ENCODE data around the gene VEGFA. TPM values are rescaled to one million over a fixed set of nuclear protein-coding genes. Genes with fewer than 3 reads are reported as not detected.
A peak's percentile ranks its signal among the peaks of the same experiment; 100 is the strongest.

VEGFA gene
- total RNA-seq, 1 donor from 2014 or later = 261 TPM

DNA sequence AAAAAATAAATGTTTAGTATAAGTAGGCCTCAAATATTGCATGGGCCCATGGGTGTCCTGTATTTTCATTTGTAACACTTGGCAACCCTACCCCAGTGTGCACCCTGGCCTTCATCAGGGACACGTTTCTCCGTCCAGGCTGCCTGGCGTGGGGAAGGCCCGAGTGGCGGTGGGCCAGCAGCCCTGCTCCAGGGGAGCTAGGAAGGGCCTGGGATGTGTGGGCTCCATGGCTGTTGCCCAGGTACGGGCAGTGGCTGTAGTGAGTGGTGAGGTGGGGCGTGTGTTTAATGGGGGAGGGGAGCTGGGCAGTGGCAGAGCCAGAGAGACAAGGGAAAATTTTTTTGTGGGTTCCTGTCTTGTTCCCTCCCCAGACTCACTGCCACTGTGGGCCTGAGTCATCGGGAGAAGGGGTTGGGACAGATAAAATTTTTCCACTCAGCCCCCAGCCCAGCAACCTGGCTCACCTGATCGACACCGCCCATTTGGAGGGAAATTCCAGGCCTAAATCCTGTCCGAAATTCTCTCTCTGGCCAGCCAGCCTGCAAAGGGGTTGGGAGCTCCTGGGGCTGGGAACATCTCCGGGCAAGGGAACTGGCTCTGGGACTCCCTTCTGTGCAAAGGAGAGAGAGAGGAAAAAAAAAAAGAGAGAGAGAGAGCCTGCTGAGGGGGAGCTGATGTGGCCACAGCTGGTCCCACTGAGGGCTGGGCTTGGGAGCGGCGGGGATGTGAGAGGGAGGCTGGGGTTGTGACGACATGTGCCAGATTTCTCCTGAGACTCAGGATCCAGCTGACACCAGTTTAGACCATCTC is 32.5 kb upstream of the VEGFA start:
- DNase-seq (peak; percentile 82), ATAC-seq (peak; percentile 94)
- intact Hi-C loops (cut with micrococcal nuclease) = no loop called here

DNA sequence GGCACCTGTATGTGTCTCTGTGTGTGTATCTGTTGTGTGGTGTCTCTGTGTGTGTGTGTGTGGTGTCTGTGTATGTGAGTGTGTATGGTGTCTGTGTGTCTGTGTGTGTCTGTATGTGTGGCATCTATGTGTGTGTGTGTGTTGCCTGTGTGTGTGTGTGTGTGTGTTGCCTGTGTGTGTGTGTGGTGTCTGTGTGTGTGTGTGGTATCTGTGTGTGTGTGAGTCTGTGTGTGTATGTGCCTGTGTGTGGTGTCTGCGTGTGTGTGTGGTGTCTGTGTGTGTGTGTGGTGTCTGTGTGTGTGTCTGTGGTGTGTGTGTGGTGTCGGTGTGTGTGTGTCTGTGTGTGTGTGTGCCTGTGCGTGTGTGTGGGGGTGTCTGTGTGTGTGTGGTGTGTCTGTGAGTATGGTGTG is 31.7 kb upstream of the VEGFA start:
- intact Hi-C loops (cut with micrococcal nuclease) = no loop called here
- DNase-seq (no peak), ATAC-seq (no peak)

DNA sequence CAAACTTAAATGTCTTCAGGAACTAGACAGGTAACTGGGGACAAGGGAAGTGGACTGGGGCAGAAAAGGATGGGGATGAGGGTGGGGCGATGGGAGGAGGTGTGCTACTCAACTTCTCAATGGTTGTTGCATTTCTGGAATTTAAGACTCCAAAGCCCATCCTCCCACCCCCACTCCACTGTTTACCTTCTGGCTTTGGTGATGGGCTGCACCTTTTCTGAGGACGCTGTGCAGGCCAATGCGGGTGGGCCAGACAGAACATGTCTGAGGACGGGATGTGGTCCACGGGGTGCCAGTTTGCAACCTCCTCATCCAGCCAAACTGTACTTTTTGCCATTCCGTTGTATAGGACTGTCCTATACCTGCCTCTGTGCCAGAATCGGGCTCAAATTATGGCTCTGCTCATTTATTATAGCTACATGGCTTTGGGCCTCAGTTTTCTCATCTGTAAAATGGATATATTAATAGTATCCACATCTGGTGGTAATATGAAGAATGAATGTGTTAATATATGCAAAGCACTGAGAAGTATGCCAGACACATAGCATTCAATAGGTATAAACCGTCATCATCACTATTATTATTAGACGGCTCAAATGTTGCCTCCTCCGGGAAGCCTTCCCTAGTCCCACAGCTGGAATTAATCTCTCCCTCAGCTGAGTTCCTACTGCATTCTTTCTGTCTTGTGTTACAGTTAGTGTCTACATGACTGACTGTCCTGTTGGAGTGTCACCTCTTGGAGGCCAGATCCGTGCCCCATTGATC is 31.0 kb upstream of the VEGFA start:
- ATAC-seq (no peak), DNase-seq (no peak)
- intact Hi-C loops (cut with micrococcal nuclease) = no loop called here

DNA sequence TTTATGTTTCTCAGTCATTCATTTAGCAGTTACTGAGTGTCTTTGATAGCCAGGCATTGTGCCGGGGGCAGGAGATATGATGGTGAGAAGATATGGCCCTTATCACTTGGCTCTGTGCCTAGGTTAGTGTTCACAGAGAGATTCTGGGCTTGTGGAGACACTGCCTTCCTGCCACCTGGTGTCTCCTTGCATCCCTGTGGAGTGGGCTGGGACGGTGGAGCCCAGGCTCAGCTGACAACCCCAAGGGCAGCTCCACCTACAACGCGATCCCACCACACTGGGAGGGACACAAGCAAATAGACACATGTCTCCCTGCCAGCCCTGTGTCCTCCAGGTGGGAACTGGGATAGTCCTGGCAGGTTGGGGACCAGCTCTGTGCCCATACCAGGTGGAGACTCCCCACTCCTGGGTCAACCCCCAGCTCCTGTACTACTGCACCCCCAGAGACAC is 30.3 kb upstream of the VEGFA start:
- no peak for ATAC-seq

DNA sequence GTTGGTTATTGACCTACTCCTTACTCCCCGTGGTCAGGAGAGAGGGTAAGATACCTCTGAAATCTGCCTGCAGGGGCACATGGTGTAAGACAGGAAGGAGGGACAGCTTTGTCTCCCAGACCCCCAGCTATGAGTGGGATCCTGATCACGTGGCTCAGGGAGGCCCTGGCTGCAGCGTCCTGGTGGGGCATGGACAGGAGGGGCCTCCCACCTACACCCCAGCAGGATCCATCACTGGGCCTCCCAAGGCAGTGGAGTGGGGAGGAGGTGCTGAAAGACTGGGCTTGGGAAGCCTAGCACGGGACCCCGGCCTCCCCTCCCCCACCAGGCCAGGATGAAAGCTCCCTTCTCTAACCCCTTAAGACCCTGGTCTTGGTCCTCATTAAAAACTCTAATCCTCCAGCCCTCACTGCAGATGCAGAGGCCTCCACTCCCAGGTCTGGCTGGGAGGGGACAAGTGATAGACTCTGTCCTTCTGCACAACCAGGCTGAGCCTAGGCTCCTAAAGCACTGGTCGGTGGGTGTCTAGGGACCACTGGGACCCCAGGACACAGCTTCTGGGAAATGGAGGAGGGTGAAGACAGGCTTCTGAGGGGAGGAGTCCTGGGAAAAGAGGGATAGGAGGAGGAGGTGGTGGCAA is 29.6 kb upstream of the VEGFA start:
- intact Hi-C loops (cut with micrococcal nuclease) = no loop called here
- ATAC-seq (no peak), DNase-seq (no peak)

More for the DNA sequence above, 30.3 kb upstream of the VEGFA start:
- intact Hi-C loops (cut with micrococcal nuclease) = no loop called here
- DNase-seq = no peak

DNA sequence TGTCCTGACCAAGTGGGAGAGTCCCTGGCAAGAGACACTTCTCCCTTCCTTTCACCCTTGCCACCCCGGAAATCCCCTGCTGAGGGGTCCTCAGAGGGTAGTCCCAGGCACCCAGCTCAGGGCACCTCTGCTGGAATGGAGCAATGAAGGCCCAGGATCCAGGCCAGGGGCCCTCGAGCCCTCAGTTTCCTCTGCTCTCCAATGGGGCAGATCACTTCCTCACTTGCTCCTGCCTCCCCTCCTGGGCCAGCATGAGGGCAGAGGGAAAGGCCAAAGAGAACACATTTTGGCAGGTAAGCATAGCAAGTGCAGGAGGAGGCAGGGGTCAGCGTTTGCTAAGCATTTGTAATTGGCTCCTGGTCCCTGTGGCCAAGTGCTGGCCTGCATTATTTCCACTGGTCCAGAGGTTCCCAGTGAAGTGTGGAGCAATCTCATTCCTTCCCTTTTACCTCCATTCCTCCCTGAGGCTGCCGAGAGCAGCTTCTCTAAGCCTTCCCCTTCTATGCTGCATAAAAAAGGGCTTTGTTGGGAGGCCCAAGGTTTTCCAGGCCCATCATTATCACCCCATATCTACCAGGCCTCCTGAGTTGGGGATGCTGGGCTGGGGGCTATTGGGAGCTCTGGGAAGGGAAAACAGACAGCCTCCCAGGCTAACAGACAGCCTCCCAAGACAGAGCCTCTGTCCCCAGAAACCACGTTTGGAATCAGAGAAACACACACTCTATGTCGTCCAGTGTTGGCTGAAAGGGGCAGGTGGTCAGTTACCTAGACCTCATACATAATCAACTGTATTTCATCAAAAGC is 28.8 kb upstream of the VEGFA start:
- DNase-seq (no peak), ATAC-seq (no peak)
- intact Hi-C loops (cut with micrococcal nuclease) = no loop called here

DNA sequence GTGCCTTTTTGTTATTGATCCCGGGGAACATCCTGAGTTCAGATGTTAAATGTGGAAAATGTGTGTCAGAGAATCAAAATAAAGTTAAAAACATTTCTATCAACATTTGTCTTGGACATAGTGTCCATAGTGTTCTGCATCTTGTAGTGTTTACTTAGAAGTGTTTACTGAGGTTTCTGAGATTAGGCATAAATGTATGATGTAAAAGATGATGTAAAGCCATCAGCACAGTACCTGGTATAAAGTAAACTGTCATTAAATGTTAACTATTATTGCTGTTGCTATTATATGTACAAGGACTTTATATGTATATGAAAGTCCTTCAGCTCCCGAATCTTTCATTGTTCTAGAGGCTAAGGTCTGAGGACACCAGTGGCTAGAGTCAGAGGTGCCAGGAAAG is 28.2 kb upstream of the VEGFA start:
- no peak for ATAC-seq
- no peak for DNase-seq
- intact Hi-C loops (cut with micrococcal nuclease) = no loop called here

DNA sequence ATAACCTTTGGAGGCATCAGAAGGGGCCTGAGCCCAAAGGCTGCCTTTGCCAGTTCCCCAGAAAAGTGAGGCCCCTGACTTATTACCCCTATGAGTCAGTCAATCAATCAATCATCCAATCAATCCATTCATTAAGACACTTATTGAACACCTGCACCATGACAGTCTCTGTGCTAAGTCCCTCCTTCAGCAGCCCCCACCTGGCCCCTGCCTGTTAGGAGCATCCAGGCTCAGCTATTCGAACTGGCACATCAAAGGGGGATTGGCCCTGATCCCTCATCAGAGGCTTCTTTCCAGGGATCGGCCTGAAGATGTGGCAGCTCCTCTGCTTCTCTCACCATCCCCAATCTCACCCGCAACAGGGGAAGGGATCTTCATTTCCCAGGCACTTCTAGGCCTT is 27.7 kb upstream of the VEGFA start:
- DNase-seq (no peak), ATAC-seq (no peak)
- intact Hi-C loops (cut with micrococcal nuclease) = no loop called here

DNA sequence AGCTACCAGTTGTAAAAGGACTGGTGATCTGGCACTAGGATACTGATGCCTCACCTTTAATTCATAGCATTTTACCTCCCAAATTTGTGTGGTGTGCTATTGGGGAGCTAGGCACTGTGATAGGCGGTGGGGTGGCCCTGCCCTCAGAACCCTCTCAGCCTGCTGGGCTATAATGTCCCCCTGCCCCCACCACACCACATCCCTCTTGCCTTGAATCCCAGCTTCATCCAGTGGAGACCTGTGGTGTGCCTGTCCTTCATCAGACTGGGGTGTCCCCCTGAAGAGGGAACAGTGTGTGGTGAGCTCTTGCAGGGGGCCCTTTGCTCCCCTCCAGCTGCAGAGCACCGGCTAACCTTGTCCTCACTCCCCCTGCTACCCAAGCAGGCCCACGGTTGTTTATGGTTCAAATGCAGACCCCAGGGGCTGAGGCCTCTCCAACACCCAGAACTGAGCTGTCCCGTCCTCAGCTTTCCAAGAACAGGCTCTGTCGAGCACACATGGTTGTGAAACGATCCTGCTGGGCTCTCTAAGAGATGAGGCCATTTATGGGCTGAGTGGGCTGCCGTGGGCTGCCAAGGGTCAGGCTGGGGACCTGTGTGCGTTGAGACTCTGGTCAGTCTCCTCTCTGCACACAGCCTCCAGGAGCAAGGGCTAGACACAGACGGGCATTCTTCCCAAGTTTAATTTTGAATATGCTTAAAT is 26.9 kb upstream of the VEGFA start:
- intact Hi-C loops (cut with micrococcal nuclease) = no loop called here
- peak; percentile 66 for ATAC-seq
- DNase-seq = peak; percentile 49

DNA sequence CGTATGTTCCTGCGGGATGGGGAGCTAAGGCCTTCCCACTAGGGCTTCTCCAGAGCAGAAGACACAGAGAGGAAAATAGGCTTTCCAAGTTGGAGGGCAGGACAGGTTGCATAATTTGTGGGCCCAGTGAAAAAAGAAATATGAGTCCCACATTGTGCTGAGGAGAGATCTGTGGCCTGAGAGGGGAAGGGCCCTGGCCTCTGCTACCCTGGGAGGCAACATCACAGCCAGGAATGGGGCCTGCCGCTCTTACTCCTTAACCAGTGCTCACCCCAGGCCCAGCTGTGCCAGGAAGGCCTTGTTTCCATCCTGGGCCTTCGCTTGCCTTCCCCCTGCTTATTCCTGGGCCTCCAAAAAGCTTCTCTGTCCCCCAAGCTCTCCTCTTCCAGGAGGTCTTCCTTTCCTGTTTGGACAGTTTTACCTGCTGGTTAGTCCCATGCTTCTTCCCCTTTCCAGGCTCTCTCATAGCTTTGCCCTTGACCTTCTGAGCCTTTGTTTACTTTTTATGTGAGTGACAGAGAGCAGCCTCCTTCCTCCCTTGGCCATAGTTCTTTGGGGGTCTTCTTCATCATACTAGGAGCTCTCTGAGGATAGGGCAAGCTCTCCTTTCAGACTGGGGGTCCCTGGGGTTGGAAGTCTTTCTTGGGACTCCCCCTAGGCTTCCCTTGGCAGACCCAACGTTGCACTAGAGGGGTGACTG is 26.2 kb upstream of the VEGFA start:
- intact Hi-C loops (cut with micrococcal nuclease) = no loop called here
- peak; percentile 62 for ATAC-seq
- DNase-seq = no peak

DNA sequence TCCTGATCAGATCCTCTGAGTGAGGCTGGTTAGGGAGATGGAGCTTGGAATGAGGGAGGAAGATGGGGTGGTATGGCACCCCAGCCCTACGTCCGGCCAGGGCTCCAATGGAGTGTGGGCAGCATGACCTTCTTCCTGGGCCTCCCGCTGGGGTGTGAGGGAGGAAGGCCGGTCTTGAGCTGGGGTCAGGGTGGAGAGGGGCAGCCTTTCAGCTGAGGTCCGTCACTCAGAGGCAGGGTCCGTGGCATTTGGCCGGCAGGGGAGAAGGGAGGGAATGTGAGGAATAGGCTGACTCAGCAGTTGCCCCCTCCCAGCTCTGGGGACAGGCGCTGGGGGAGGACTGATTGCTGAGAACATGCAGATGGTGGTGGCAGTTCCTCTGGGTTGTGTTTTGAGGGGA is 25.5 kb upstream of the VEGFA start:
- intact Hi-C loops (cut with micrococcal nuclease) = no loop called here
- DNase-seq = no peak
- ATAC-seq = no peak

DNA sequence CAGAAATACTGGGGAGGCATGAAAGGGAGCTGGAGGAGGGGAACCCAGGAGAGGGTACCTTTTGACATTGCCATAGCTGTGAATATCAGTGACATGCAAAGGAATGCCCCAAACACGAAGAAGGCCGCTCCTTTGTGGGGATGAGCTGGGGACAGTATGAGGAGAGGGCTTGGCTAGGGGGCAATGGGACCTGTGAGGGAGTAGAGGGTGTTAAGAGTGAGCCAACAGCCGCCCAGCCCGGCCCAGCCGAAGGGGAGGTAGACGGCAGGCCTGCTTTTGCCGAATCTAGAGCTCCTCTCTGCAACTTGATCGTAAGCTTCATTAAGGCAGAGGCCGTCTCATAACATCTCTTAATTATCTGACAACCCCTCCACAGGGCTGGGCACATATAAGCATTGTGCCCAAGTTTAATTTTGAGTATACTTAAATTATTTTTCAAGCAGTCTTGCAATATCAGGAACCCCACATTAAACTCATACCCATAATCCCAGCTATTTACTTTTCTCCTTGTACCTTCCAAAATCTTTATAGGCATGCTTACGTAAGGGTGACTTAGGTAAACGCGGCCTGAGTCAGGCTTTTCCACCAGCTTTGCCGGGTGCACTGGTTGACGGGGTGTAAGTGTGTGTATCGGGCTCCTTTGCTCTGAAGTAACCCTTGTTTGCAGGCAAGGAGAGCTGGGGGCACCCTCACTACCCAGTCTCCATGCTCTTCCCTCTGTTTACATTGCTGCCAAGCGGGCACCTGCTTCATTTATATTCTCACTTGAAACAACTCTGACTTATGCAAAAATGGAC is 24.9 kb upstream of the VEGFA start:
- ATAC-seq (no peak), DNase-seq (no peak)
- intact Hi-C loops (cut with micrococcal nuclease) = no loop called here

DNA sequence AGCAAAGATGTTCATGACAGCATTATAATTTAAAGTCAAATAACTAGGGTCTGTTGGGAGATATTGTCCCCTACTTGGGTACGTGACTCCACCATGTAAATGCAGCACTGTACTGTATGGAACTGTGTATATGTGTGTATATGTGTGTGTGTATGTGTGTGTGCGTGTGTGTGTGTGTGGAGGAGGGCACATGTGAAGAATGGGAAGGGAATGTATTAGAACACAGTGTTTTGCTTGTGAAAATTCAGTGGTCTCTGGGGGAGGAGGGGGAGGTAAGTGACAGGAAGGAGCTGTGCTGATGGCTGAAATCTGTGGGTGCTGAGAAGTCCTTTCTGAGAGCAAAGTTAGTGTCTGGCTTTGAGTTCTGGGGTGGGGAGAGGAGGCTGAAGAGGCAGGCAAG is 23.9 kb upstream of the VEGFA start:
- ATAC-seq (no peak), DNase-seq (no peak)
- intact Hi-C loops (cut with micrococcal nuclease) = no loop called here

DNA sequence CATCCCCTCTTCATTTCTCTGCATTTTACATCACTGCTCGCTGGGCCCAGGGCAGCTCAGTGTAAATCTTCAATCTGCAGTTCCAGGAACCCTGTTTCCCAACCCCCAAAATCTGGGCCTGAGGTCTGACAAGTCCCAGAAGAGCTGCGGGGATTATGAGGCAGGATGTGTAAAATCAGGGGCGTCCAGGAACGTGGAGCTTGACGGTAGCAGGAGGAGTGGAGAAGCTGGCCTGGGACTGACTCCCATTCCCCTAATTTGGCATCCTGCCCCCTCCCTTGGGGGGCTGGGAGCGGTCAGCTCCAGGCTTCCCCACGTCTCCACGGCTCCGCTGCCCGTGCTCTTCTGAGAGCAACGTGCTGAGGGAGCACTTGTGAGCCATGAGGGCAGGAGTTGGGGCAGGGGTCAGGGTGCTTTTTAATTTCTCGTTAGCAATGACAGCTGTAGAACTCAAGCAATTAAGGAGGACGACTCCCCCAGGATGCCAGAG is 23.4 kb upstream of the VEGFA start:
- DNase-seq = peak; percentile 59
- intact Hi-C loops (cut with micrococcal nuclease) = no loop called here
- ATAC-seq = peak; percentile 44

DNA sequence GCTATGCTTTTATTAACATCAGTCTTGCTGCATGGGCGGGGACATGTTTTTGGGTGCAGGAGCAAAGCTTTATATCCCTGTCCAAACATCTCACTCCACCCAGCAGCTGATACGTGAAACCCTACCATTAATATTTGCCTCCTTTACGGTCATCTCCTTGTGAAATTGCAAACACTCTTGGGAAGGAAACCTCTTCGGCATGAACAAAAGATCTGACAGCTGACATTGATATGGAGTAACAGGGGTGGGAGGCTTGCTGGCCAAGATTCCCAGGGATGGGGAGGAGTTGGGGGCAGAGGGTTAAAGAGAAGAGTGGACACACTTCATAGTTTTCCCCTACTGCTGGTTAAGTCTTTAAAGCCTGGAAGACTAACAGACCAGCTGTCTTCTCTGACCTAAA is 22.2 kb upstream of the VEGFA start:
- intact Hi-C loops (cut with micrococcal nuclease) = no loop called here
- no peak for DNase-seq
- ATAC-seq = no peak

DNA sequence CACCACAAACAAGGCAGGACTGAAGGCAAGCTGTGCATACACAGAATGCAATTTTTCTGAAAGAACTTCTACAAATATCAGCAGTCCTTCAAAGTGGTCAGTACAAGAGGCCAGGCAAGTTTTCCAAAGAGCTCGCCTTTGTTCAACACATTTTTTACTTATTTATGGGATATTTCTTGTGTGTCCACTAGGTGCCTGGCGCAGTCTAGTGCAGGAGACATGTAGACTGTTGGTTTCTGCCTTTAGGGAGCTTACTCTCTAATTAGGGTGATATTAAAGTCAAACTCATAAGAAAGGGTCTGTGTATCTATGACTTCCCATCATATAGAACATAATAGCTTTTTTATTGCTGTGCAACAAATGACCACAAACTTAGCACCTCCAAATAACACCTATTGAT is 21.2 kb upstream of the VEGFA start:
- ATAC-seq = no peak
- DNase-seq = no peak
- intact Hi-C loops (cut with micrococcal nuclease) = no loop called here

DNA sequence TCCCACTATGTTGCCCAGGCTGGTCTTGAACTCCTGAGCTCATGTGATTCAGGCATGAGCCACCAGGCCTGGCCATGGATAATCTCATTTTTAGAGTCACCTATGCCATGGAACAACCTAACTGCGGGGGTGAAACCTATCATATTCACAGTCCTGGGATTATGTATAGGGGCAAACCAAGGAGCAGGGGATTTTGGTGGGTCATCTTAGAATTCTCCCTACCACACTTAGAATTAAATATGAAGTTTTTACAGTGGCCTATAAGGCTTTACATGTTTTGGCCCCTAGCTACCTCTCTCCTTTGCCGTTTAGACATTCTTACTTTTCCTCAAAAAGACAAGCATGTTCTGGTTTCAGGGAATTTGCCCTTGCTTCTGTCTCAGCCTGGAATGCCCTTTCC is 20.6 kb upstream of the VEGFA start:
- DNase-seq = no peak

More for the DNA sequence above, 20.6 kb upstream of the VEGFA start:
- no peak for ATAC-seq
- intact Hi-C loops (cut with micrococcal nuclease) = no loop called here
